GM12878 (cell line): ENCODE results near the gene ATP1A3.

Source experiments
- EZH2 ChIP-seq: IDR thresholded peaks from 2 replicates; pipeline ENCODE4 v1.6.1; 2012; ENCODE audit warnings: low read depth, mild to moderate bottlenecking, control low read depth, inconsistent platforms, low read length, borderline replicate concordance; ENCODE audit not compliant: control insufficient read depth
- NR2C2 ChIP-seq: IDR thresholded peaks from 2 replicates; pipeline ENCODE4 v1.6.1; 2011; ENCODE audit warnings: borderline replicate concordance, low read depth; ENCODE audit not compliant: control insufficient read depth, insufficient read length
- RELA ChIP-seq: fragments of 450-650 bp; IDR thresholded peaks from 2 replicates; pipeline ENCODE4 v1.8.0; 2014; ENCODE audit warnings: borderline replicate concordance; ENCODE audit not compliant: partially characterized antibody
- SIN3A ChIP-seq: IDR thresholded peaks from 2 replicates; pipeline ENCODE4 v1.6.1; 2012; ENCODE audit warnings: low read depth, low read length, improper control_type of control experiment
- SMC3 ChIP-seq: IDR thresholded peaks from 2 replicates; pipeline ENCODE4 v1.6.1; 2011; ENCODE audit warnings: low read length, improper control_type of control experiment, borderline replicate concordance
- ZZZ3 ChIP-seq: IDR thresholded peaks from 2 replicates; pipeline ENCODE4 v1.6.1; 2011; ENCODE audit warnings: low read depth; ENCODE audit not compliant: control insufficient read depth, insufficient read length
- TF ChIP-seq, protein P1 (sequence below): IDR thresholded peaks from 2 replicates; pipeline ENCODE4 v1.6.1; 2012; ENCODE audit warnings: low read depth, low read length, improper control_type of control experiment
- TF ChIP-seq, protein P2 (sequence below): IDR thresholded peaks from 2 replicates; pipeline ENCODE4 v1.6.1; 2012; ENCODE audit warnings: improper control_type of control experiment, low read depth, low read length; ENCODE audit not compliant: insufficient replicate concordance

DNA sequence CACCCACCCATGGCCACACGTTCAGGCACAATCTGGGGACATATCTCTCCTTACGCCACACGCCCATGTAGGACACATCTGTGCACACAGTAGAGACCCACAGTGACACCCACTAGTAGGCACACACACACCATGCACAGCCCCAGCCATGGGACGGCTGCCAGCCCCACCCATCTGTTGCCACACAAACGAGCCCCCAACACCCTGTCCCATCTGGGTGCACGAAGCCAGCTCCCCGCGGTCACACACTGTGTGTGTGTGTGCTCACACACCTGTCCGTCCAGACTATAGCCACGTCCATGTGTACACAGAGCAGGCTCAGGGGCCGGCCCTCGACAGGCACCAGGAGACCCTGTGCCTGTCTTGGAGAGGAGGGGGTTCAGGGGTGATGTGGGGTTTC is 76.4 kb downstream of the ATP1A3 start:
- TF ChIP-seq SIN3A (no peak), RELA (no peak), EZH2 (no peak), NR2C2 (no peak), SMC3 (no peak), ZZZ3 (no peak)
- TF ChIP-seq, protein P1, sequence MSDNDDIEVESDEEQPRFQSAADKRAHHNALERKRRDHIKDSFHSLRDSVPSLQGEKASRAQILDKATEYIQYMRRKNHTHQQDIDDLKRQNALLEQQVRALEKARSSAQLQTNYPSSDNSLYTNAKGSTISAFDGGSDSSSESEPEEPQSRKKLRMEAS = no peak
- TF ChIP-seq, protein P2, sequence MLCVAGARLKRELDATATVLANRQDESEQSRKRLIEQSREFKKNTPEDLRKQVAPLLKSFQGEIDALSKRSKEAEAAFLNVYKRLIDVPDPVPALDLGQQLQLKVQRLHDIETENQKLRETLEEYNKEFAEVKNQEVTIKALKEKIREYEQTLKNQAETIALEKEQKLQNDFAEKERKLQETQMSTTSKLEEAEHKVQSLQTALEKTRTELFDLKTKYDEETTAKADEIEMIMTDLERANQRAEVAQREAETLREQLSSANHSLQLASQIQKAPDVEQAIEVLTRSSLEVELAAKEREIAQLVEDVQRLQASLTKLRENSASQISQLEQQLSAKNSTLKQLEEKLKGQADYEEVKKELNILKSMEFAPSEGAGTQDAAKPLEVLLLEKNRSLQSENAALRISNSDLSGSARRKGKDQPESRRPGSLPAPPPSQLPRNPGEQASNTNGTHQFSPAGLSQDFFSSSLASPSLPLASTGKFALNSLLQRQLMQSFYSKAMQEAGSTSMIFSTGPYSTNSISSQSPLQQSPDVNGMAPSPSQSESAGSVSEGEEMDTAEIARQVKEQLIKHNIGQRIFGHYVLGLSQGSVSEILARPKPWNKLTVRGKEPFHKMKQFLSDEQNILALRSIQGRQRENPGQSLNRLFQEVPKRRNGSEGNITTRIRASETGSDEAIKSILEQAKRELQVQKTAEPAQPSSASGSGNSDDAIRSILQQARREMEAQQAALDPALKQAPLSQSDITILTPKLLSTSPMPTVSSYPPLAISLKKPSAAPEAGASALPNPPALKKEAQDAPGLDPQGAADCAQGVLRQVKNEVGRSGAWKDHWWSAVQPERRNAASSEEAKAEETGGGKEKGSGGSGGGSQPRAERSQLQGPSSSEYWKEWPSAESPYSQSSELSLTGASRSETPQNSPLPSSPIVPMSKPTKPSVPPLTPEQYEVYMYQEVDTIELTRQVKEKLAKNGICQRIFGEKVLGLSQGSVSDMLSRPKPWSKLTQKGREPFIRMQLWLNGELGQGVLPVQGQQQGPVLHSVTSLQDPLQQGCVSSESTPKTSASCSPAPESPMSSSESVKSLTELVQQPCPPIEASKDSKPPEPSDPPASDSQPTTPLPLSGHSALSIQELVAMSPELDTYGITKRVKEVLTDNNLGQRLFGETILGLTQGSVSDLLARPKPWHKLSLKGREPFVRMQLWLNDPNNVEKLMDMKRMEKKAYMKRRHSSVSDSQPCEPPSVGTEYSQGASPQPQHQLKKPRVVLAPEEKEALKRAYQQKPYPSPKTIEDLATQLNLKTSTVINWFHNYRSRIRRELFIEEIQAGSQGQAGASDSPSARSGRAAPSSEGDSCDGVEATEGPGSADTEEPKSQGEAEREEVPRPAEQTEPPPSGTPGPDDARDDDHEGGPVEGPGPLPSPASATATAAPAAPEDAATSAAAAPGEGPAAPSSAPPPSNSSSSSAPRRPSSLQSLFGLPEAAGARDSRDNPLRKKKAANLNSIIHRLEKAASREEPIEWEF = no peak
